Testis (tissue), 2 donors: ENCODE measurements around the gene ABCG1.

ENCODE experiments used
- POLR2A ChIP-seq: fragments of 450-650 bp; IDR thresholded peaks from one replicate; pipeline ENCODE4 v1.6.1; 2017; ENCODE audit warnings: antibody characterized with exemption, mild to moderate bottlenecking, moderate library complexity
- TF ChIP-seq, protein P1 (sequence below), 3 experiments: fragments of 450-650 bp in 2 of 3; fragments of 200-600 bp in 1 of 3; sonication (generic) in 1 of 3; IDR thresholded peaks; one replicate each; pipeline ENCODE4 v1.5.1; 2016 to 2019; ENCODE audit warnings: antibody characterized with exemption in 3 of 3, mild to moderate bottlenecking in 2 of 3, moderate library complexity in 1 of 3

GRCh38 chr21:42175110-42175710 lies 43.7 kb upstream of the ABCG1 start:
- TF ChIP-seq, protein P1, sequence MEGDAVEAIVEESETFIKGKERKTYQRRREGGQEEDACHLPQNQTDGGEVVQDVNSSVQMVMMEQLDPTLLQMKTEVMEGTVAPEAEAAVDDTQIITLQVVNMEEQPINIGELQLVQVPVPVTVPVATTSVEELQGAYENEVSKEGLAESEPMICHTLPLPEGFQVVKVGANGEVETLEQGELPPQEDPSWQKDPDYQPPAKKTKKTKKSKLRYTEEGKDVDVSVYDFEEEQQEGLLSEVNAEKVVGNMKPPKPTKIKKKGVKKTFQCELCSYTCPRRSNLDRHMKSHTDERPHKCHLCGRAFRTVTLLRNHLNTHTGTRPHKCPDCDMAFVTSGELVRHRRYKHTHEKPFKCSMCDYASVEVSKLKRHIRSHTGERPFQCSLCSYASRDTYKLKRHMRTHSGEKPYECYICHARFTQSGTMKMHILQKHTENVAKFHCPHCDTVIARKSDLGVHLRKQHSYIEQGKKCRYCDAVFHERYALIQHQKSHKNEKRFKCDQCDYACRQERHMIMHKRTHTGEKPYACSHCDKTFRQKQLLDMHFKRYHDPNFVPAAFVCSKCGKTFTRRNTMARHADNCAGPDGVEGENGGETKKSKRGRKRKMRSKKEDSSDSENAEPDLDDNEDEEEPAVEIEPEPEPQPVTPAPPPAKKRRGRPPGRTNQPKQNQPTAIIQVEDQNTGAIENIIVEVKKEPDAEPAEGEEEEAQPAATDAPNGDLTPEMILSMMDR (IDR thresholded peaks at IDR 0.05) = no peak
- TF ChIP-seq POLR2A = no peak
